GM18499 (cell line): ENCODE data around the gene FAM131B.
"Not testable (repeated sequence)": the region's sequence is repeated elsewhere in the genome, so short reads cannot be mapped to it uniquely, and the experiment has no call there.

Experiments
- ATAC-seq: cut with Tn5 transposase; IDR thresholded peaks from one replicate; pipeline ENCODE4 v1.9.1; 2021; ENCODE audit warnings: moderate number of reproducible peaks; ENCODE audit not compliant: insufficient read depth, unreplicated experiment

FAM131B gene

GRCh38 chr7:143362131-143363015, at the start of gene FAM131B:
TSS of gene FAM131B (minus strand) at chr7:143362713. CDS start at chr7:143362603, 110 bp downstream.
- no peak for ATAC-seq

GRCh38 chr7:143411976-143412708, 49.6 kb upstream of the FAM131B start:
- ATAC-seq, result no peak

- ATAC-seq, result no peak
These were observed 48.0 kb upstream of the FAM131B start for GRCh38 chr7:143410521-143411004.

- ATAC-seq, result no peak
These were observed 46.4 kb upstream of the FAM131B start, which contains the start of gene EPHA1 for GRCh38 chr7:143408686-143409561. TSS of gene EPHA1 (minus strand) at chr7:143408856. CDS start at chr7:143408805, 51 bp downstream.

- ATAC-seq, result no peak
These were observed 45.8 kb upstream of the FAM131B start for GRCh38 chr7:143408252-143408685.

GRCh38 chr7:143407287-143408251, 45.1 kb upstream of the FAM131B start:
- no peak for ATAC-seq

- no peak for ATAC-seq
These were observed 43.5 kb upstream of the FAM131B start for GRCh38 chr7:143406002-143406357.

GRCh38 chr7:143405173-143406001, 42.9 kb upstream of the FAM131B start:
- no peak for ATAC-seq

- not testable (repeated sequence) for ATAC-seq
These were observed 39.7 kb upstream of the FAM131B start for GRCh38 chr7:143402233-143402632.

- no peak for ATAC-seq
These were observed 38.8 kb upstream of the FAM131B start for GRCh38 chr7:143401265-143401664.

GRCh38 chr7:143399642-143400041, 37.1 kb upstream of the FAM131B start:
- no peak for ATAC-seq

- ATAC-seq, result no peak
These were observed 36.6 kb upstream of the FAM131B start for GRCh38 chr7:143399151-143399550.

- ATAC-seq, result no peak
These were observed 36.1 kb upstream of the FAM131B start for GRCh38 chr7:143398616-143399015.

- no peak for ATAC-seq
These were observed 35.4 kb upstream of the FAM131B start for GRCh38 chr7:143397710-143398530.

GRCh38 chr7:143396625-143397556, 34.4 kb upstream of the FAM131B start:
- ATAC-seq, result no peak

- no peak for ATAC-seq
These were observed 33.7 kb upstream of the FAM131B start for GRCh38 chr7:143396182-143396581.
